22Rv1 (cell line): ENCODE results near the gene CCDC170.

Source experiments
- ZFX ChIP-seq: fragments of 450-650 bp; IDR thresholded peaks from 2 replicates; pipeline ENCODE4 v1.6.1; 2017; ENCODE audit warnings: antibody characterized with exemption, borderline replicate concordance
- TF ChIP-seq, protein P1 (sequence below): fragments of 450-650 bp; IDR thresholded peaks from 2 replicates; pipeline ENCODE4 v1.5.1; 2017; ENCODE audit warnings: mild to moderate bottlenecking

DNA sequence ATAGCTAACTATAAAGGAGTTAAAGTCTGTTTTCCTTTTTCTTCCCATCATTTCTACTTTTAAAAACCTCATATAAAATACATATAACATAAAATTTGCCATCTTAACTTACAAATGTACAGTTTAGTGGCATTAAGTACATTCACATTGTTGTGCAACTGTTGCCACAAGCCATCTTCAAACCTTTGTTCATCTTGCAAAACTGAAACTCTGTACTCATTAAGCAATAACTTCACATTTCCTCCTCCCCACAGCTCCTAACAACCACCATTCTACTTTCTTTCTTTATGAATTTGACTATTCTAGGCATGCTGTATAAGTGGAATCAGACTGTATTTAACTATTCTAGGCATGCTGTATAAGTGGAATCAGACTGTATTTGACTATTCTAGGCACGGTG, 4.5 kb downstream of the CCDC170 start:
- TF ChIP-seq, protein P1, sequence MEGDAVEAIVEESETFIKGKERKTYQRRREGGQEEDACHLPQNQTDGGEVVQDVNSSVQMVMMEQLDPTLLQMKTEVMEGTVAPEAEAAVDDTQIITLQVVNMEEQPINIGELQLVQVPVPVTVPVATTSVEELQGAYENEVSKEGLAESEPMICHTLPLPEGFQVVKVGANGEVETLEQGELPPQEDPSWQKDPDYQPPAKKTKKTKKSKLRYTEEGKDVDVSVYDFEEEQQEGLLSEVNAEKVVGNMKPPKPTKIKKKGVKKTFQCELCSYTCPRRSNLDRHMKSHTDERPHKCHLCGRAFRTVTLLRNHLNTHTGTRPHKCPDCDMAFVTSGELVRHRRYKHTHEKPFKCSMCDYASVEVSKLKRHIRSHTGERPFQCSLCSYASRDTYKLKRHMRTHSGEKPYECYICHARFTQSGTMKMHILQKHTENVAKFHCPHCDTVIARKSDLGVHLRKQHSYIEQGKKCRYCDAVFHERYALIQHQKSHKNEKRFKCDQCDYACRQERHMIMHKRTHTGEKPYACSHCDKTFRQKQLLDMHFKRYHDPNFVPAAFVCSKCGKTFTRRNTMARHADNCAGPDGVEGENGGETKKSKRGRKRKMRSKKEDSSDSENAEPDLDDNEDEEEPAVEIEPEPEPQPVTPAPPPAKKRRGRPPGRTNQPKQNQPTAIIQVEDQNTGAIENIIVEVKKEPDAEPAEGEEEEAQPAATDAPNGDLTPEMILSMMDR, result no peak
- no peak for TF ChIP-seq ZFX
